K562 (cell line): ENCODE data around the gene LCN1. TPM values are rescaled to one million over a fixed set of nuclear protein-coding genes. Genes with fewer than 3 reads are reported as not detected.
A peak's percentile ranks its signal among the peaks of the same experiment; 100 is the strongest.

Experiments
- CAMTA2 ChIP-seq: fragments of 250-450 bp; sonication (Bioruptor Pico); conservative IDR thresholded peaks from 2 replicates; pipeline ENCODE4 v1.5.1; 2022
- CCNT2 ChIP-seq: IDR thresholded peaks from 2 replicates; pipeline ENCODE4 v1.6.1; 2011; ENCODE audit warnings: borderline replicate concordance, low read depth, mild to moderate bottlenecking, moderate library complexity, mixed read lengths, low read length; ENCODE audit not compliant: insufficient read length; ENCODE audit errors: extremely low read depth
- ETV1 ChIP-seq: fragments of 450-650 bp; conservative IDR thresholded peaks from 2 replicates; pipeline ENCODE4 v1.6.1; 2016; ENCODE audit warnings: missing genetic modification characterization, control low read depth, low read depth, missing compliant biosample characterization
- FOXA3 ChIP-seq, 2 experiments: fragments of 450-650 bp in 1 of 2; sonication (generic) in 1 of 2; formaldehyde crosslinking; IDR thresholded peaks in 1 of 2; conservative IDR thresholded peaks in 1 of 2; 2 replicates each; pipeline versions ENCODE4 v1.4.0 to v1.8.0; 2020 to 2022; ENCODE audit warnings: mild to moderate bottlenecking in 2 of 2, missing genetic modification reagents in 1 of 2
- FOXJ2 ChIP-seq: fragments of 200-800 bp; sonication (Bioruptor generic); IDR thresholded peaks from 2 replicates; pipeline ENCODE4 v1.6.1; 2016; ENCODE audit warnings: missing genetic modification characterization, missing compliant biosample characterization
- GABPB2 ChIP-seq: fragments of 250-450 bp; sonication (Bioruptor Pico); conservative IDR thresholded peaks from 2 replicates; pipeline ENCODE4 v1.5.1; 2021; ENCODE audit warnings: mild to moderate bottlenecking
- GATAD2A ChIP-seq: fragments of 450-650 bp; IDR thresholded peaks from 2 replicates; pipeline ENCODE4 v1.6.1; 2017
- KDM5B ChIP-seq: fragments of 200-600 bp; sonication (generic); IDR thresholded peaks from 2 replicates; pipeline ENCODE4 v1.6.1; 2012; ENCODE audit warnings: low read depth, mild to moderate bottlenecking, moderate library complexity, low read length, control low read depth, inconsistent platforms; ENCODE audit not compliant: insufficient replicate concordance
- KLF13 ChIP-seq: fragments of 450-650 bp; IDR thresholded peaks from 2 replicates; pipeline ENCODE4 v1.6.1; 2016; ENCODE audit warnings: missing genetic modification characterization, low read depth, mild to moderate bottlenecking, missing compliant biosample characterization, moderate library complexity, borderline replicate concordance
- NFRKB ChIP-seq: fragments of 450-650 bp; IDR thresholded peaks from 2 replicates; pipeline ENCODE4 v1.6.1; 2016; ENCODE audit warnings: low read depth
- NRF1 ChIP-seq, 2 experiments: fragments of 450-650 bp; IDR thresholded peaks in 1 of 2; conservative IDR thresholded peaks in 1 of 2; 2 replicates each; pipeline ENCODE4 v1.6.1; 2014; ENCODE audit warnings: mild to moderate bottlenecking in 2 of 2
- PTTG1 ChIP-seq: fragments of 450-650 bp; IDR thresholded peaks from 2 replicates; pipeline ENCODE4 v1.6.1; 2016; ENCODE audit warnings: low read depth, mild to moderate bottlenecking, missing genetic modification characterization, missing compliant biosample characterization
- RB1 ChIP-seq: fragments of 450-650 bp; IDR thresholded peaks from 2 replicates; pipeline ENCODE4 v1.6.1; 2017; ENCODE audit warnings: low read depth, mild to moderate bottlenecking
- RBM22 ChIP-seq: fragments of 200-400 bp; formaldehyde crosslinking; IDR thresholded peaks from 2 replicates; pipeline ENCODE4 v1.6.1; 2018; ENCODE audit warnings: low read length, low read depth; ENCODE audit not compliant: poor library complexity, severe bottlenecking
- ZBED1 ChIP-seq: IDR thresholded peaks from 2 replicates; pipeline ENCODE4 v1.6.1; 2014
- ZKSCAN3 ChIP-seq: fragments of 250-450 bp; sonication (Bioruptor Pico); IDR thresholded peaks from 2 replicates; pipeline ENCODE4 v1.4.0; 2020
- polyA plus RNA-seq, 8 experiments: library from polyadenylated mRNA; depleted of rRNA in 4 of 8; stranded (reverse) in 5 of 8; unstranded in 3 of 8; fragments of >200 nt; fragmentation: Nextera tagmentation in 2 of 8; fragmentation: Illumina TruSeq in 1 of 8; extraction: Ambion mirVana in 2 of 8; extraction: Trizol in 1 of 8; gene quantifications; 2 replicates each; pipeline versions ENCODE4 v1.2.1 to v1.2.3, GENCODE V29; 2011 to 2014; ENCODE audit warnings: inconsistent platforms in 1 of 8, missing spikeins in 1 of 8
- total RNA-seq, 7 experiments: library from RNA; depleted of rRNA in 6 of 7; stranded (reverse); fragments of >200 nt in 6 of 7; fragmentation: Illumina TruSeq in 2 of 7; extraction: Trizol in 2 of 7; gene quantifications; 2 replicates each; pipeline versions ENCODE4 v1.2.1 to v1.2.3, GENCODE V29; 2011 to 2021; ENCODE audit warnings: low replicate concordance in 1 of 7
- TF ChIP-seq, protein P1 (sequence below): fragments of 250-450 bp; sonication (Bioruptor Pico); IDR thresholded peaks from 2 replicates; pipeline ENCODE4 v1.8.0; 2021; ENCODE audit warnings: moderate library complexity, mild to moderate bottlenecking, inconsistent platforms
- TF ChIP-seq, protein P2 (sequence below): sonication (generic); formaldehyde crosslinking; IDR thresholded peaks from 2 replicates; pipeline ENCODE4 v1.8.0; 2023; ENCODE audit warnings: mild to moderate bottlenecking, missing genetic modification reagents
- TF ChIP-seq, protein P3 (sequence below): fragments of 250-450 bp; sonication (Bioruptor Pico); IDR thresholded peaks from 2 replicates; pipeline ENCODE4 v1.4.0; 2020; ENCODE audit warnings: mild to moderate bottlenecking, moderate library complexity
- TF ChIP-seq, protein P4 (sequence below), 3 experiments: fragments of 200-800 bp in 1 of 3; sonication (Bioruptor generic) in 1 of 3; sonication (generic) in 1 of 3; formaldehyde crosslinking in 1 of 3; IDR thresholded peaks; 2 replicates each; pipeline versions ENCODE4 v1.6.1 to v1.8.0; 2016 to 2022; ENCODE audit warnings: mild to moderate bottlenecking in 2 of 3, missing compliant biosample characterization in 2 of 3, missing genetic modification characterization in 2 of 3, missing genetic modification reagents in 1 of 3

Gene LCN1
- total and polyA plus RNA-seq, 9 of the 15 experiments (the other 6 are each of a cell fraction or from before 2014, with no cell fraction given) = not detected

DNA sequence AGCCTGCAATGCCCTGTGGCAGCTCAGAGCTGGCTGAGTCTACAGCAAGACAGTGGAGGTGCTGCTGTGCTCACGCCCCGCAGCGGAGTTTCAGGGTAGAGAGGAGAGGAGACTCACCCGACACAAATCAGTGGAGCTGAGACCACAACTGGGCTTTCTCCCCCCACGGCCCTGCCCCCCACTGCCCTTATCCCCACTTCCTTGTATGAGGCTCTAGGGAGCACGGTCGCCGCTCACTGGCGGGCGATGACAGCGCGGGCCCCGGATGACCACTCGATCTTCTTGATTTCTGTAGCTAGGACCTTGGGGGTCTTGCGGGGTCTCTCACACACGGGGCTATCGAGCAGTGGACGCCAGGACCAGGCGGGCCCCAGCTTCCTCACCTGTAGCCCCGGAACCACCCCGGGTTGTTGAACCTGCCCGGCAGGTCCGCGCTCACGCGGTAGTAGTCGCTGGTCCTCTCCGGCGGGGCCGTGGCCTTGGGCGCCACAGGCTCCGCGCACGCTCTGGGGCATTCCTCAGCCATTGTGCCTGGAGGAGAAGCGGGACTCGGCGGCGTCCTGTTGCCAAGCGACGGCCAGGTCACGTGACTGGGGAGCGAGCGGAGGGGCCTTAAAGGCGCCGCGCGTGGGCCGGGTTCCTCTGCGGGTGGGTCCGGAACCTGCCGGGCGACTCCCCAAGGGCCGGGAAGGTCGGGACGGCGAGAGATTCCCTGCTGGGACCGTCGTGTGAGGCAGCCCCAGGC, 21.7 kb upstream of the LCN1 start (continued):
- TF ChIP-seq NRF1 (conservative IDR thresholded peaks at IDR 0.05 in 1 of 2, IDR thresholded peaks at IDR 0.05 in 1 of 2) = peak; percentile 79 to 85
- TF ChIP-seq, protein P1, sequence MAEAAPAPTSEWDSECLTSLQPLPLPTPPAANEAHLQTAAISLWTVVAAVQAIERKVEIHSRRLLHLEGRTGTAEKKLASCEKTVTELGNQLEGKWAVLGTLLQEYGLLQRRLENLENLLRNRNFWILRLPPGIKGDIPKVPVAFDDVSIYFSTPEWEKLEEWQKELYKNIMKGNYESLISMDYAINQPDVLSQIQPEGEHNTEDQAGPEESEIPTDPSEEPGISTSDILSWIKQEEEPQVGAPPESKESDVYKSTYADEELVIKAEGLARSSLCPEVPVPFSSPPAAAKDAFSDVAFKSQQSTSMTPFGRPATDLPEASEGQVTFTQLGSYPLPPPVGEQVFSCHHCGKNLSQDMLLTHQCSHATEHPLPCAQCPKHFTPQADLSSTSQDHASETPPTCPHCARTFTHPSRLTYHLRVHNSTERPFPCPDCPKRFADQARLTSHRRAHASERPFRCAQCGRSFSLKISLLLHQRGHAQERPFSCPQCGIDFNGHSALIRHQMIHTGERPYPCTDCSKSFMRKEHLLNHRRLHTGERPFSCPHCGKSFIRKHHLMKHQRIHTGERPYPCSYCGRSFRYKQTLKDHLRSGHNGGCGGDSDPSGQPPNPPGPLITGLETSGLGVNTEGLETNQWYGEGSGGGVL = no peak
- no peak for TF ChIP-seq GABPB2 (CRISPR knock-in tag)
- peak; percentile 97 for TF ChIP-seq RBM22
- TF ChIP-seq CCNT2 = no peak
- no peak for TF ChIP-seq KLF13 (tag)
- peak; percentile 56 for TF ChIP-seq RB1
- no peak for TF ChIP-seq GATAD2A
- TF ChIP-seq, protein P2, sequence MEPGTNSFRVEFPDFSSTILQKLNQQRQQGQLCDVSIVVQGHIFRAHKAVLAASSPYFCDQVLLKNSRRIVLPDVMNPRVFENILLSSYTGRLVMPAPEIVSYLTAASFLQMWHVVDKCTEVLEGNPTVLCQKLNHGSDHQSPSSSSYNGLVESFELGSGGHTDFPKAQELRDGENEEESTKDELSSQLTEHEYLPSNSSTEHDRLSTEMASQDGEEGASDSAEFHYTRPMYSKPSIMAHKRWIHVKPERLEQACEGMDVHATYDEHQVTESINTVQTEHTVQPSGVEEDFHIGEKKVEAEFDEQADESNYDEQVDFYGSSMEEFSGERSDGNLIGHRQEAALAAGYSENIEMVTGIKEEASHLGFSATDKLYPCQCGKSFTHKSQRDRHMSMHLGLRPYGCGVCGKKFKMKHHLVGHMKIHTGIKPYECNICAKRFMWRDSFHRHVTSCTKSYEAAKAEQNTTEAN (CRISPR knock-in tag) = no peak
- no peak for TF ChIP-seq PTTG1
- TF ChIP-seq, protein P3, sequence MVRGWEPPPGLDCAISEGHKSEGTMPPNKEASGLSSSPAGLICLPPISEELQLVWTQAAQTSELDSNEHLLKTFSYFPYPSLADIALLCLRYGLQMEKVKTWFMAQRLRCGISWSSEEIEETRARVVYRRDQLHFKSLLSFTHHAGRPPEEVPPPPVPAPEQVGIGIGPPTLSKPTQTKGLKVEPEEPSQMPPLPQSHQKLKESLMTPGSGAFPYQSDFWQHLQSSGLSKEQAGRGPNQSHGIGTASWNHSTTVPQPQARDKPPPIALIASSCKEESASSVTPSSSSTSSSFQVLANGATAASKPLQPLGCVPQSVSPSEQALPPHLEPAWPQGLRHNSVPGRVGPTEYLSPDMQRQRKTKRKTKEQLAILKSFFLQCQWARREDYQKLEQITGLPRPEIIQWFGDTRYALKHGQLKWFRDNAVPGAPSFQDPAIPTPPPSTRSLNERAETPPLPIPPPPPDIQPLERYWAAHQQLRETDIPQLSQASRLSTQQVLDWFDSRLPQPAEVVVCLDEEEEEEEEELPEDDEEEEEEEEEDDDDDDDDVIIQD = no peak
- no peak for TF ChIP-seq FOXJ2 (tag)
- no peak for TF ChIP-seq CAMTA2
- TF ChIP-seq, protein P4, sequence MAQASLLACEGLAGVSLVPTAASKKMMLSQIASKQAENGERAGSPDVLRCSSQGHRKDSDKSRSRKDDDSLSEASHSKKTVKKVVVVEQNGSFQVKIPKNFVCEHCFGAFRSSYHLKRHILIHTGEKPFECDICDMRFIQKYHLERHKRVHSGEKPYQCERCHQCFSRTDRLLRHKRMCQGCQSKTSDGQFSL (CRISPR knock-in tag; IDR thresholded peaks at IDR 0.05) = peak; percentile 95
- TF ChIP-seq, protein P4 (tag; IDR thresholded peaks at IDR 0.05) = peak in 1 of 2 experiments; percentile 95; a peak in 2 of 4 replicates
- no peak for TF ChIP-seq ETV1 (tag)
- TF ChIP-seq FOXA3 (CRISPR knock-in tag; conservative IDR thresholded peaks at IDR 0.05 in 1 of 2, IDR thresholded peaks at IDR 0.05 in 1 of 2) = peak in 1 of 2 experiments; percentile 7; a peak in 1 of 4 replicates
- TF ChIP-seq KDM5B = peak; percentile 15
- TF ChIP-seq ZKSCAN3 = no peak
- no peak for TF ChIP-seq NFRKB
- TF ChIP-seq ZBED1 = 0 out of 2 replicates have a peak, but pooled peaks have one; percentile 28
